ENCODE data around the gene MRPL18.
"Not testable (repeated sequence)": the region's sequence is repeated elsewhere in the genome, so short reads cannot be mapped to it uniquely, and the experiment has no call there.

MRPL18 gene

GRCh38 chr6:159777240-159777904 is 12.9 kb upstream of the MRPL18 start:
- DNase-seq, result no peak

DNA sequence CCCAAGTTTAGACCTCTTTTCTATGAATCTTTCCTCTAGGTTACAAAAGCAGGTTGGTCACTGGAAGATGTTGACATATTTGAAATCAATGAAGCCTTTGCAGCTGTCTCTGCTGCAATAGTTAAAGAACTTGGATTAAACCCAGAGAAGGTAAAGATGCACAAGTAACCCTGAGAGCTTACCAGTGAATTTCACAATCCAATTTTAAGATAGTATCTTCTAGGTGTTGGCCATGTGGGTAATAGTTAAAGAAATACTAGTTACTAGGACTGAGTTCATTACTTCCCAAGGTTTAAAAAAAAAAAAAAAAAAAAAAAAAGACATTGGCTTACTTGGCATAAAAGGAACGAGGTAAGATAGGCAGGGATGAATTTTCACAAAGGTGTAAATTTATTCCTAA is 12.1 kb upstream of the MRPL18 start:
- DNase-seq, result no peak

DNA sequence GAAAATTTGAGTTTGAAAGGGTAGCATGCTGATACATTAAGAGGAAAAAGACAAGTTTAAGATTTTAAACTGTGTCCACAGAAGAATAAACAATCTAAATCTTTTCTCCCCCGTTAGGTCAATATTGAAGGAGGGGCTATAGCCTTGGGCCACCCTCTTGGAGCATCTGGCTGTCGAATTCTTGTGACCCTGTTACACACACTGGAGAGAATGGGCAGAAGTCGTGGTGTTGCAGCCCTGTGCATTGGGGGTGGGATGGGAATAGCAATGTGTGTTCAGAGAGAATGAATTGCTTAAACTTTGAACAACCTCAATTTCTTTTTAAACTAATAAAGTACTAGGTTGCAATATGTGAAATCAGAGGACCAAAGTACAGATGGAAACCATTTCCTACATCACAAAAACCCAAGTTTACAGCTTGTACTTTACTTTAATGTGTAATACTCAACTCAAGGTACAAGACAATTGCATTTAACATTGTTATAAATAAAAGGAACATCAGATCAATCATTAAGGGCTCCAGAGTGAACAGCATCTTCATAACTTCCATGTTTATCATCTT is 11.6 kb upstream of the MRPL18 start:
- DNase-seq, result no peak

- DNase-seq, result no peak
Measured at GRCh38 chr6:159788276-159788675, 2.0 kb upstream of the MRPL18 start.

GRCh38 chr6:159788753-159789376 is 1.4 kb upstream of the MRPL18 start:
- no peak for DNase-seq

DNA sequence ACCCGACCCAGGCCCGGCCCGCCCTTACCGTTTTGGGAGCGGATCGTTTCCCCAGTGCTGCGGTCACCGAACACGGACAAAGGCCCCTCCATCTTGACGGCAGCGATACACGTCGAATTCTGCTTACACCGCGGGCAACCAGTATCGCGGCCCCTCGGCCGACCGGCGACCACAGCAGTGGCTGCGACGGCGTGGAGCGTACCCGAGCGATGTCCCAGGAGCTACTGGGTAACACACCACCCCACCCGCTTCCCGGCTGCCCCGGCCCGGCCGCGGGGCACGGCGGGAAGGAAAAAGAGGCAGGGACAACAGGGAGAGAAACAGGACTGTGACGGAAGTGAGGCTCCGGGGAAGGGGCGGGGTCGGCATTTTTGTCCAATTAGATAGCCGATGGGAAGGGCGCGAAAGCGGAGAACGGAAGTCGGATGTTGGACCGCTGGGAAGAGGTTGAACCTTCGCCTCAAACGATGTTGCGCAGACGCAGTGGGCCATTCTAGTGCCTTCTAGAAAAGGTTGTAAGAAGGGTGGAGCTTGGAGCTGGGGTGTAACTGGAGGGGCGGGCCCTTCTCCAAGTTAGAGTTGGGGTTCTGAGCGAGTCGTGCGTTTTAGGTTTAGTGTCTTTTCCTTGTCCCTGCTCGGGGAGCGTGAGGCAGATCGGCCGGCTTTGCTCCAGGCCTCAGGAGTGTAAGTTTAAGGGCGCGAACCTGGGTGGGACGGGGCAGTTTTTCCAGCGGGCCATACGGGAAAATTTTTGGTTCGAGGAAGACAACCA is 704 bp upstream of the MRPL18 start, which contains the start of gene TCP1:
Gene TCP1, minus strand, starts transcription at position 226 of the 772 bp plus-strand sequence. Its CDS starts 134 bp downstream, at position 92.
- peak; percentile 99 for DNase-seq

GRCh38 chr6:159790956-159791598 is 810 bp downstream of the MRPL18 start:
- DNase-seq, result no peak

GRCh38 chr6:159794976-159795375 is 4.7 kb downstream of the MRPL18 start:
- not testable (repeated sequence) for DNase-seq

DNA sequence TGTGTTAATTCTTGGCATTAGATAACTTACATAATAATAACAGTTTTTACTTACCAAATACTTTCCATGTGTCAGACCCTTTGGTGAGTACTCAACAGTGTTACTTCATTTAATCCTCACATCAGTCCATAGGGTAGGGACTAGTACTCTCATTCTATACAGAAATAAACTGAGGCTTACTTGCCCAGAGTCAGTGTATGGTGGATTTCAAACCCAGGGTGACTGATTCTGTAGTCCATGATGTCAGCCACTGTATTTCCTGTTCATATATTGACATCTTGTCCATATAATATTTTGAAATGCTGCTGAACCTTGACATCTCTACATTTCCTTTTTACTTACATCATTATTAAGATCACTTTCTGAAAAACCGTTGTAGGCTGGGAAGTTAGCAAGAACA is 7.3 kb downstream of the MRPL18 start:
- DNase-seq, result no peak

- DNase-seq, result no peak
Measured at GRCh38 chr6:159800141-159800865, 10.0 kb downstream of the MRPL18 start, which contains the start of gene PNLDC1. Gene PNLDC1 (plus strand): TSS chr6:159800276. CDS start chr6:159800308, 32 bp downstream.

- DNase-seq, result no peak
Measured at GRCh38 chr6:159801935-159802334, 11.7 kb downstream of the MRPL18 start.

DNA sequence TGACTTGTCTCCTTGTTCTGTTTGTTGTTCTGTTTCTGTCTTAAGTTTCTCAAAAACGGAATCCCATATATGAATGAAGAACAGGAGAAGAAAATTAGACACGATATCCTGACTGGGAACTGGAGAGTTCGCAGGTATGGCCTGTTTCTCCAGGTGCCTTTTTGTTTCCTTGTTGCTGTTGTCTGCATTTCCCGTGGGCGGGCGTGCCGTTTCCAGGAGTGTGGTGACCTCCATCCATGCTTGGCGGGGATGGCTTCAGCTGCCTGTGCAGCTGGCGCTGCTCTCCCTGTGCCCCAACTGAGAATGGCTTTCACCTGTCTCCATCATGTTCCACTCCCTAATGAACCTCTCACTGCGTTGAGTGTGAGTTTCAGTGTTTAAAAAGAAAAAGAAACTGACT is 14.2 kb downstream of the MRPL18 start:
- DNase-seq, result no peak

DNA sequence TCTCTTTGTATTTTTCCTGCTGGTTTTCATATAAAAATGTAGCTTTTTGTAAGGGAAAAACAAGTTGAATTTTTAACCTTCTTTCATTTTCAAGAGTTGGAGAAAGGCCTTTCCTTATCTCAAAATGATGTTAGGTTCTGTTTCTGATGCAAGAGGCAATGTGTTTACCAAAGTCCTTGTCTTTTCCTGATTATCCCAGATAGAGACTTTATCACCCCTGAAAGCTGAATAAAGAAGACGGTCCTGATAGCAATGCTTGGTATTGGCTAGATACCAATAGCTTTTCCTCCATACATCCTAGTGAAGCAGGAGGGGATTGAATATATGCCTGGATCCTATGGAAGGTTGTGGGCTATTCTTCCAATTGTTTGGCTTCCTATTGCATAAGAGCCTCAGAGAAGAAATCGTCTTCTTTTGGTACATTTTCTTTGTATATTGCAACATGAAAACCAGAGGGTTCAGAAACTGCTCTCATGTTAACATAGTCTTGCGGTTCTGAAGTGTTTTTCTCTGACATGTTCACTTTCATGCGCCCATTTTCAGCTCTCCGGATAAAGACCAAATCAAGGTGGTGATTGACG is 15.3 kb downstream of the MRPL18 start:
- no peak for DNase-seq

GRCh38 chr6:159806021-159806458 is 15.8 kb downstream of the MRPL18 start:
- no peak for DNase-seq

DNA sequence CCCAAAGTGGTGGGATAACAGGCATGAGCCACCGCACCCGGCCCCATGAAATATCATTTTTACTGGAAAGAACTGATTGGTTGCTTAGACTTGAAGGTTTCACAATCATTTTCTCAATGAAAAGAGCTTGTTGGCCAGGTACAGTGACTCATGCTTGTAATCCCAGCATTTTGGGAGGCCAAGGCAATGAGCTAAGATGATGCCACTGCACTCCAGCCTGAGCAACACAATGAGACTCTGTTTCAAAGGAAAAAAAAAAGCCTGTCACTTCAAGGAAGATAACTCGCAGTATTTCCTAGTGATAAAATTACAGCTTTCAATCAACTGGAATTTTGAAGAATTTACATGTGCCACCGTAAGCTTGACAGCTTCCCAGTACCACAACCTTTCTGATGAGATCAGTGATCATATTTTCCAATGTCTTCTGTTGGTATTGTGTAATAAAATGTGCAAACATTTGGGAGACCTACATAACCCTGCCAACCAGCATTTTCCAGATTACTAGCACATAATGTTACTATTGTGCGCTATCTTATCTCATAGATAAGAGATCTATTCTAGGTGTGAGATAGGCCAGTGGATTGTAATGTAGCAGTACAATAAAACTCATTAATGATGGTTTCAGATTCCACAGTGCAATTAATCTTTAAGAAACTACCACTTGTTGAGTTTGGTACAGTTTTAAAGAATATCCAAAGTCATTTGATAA is 17.0 kb downstream of the MRPL18 start:
- no peak for DNase-seq

GRCh38 chr6:159808647-159809046 is 18.4 kb downstream of the MRPL18 start:
- DNase-seq, result no peak

GRCh38 chr6:159809149-159809548 is 18.9 kb downstream of the MRPL18 start:
- no peak for DNase-seq

GRCh38 chr6:159813781-159814180 is 23.5 kb downstream of the MRPL18 start:
- no peak for DNase-seq

- DNase-seq, result no peak
Measured at GRCh38 chr6:159815410-159815809, 25.1 kb downstream of the MRPL18 start.

GRCh38 chr6:159816775-159817174 is 26.5 kb downstream of the MRPL18 start:
- DNase-seq, result not testable (repeated sequence)

Data from DMS79 (cell line).